Heart left ventricle (tissue), 13 donors: ENCODE measurements around the gene SH3TC2.

Source experiments
- CTCF ChIP-seq, 12 donors: fragments of 200-600 bp; sonication (generic) in 4 of 12; IDR thresholded peaks; one replicate each; pipeline versions ENCODE4 v1.5.0 to v1.8.0; 2018 to 2022; ENCODE audit warnings: antibody characterized with exemption in 12 of 12, mild to moderate bottlenecking in 5 of 12
- POLR2A ChIP-seq, 2 donors: fragments of 450-650 bp; IDR thresholded peaks; one replicate each; pipeline ENCODE4 v1.6.1; 2017; ENCODE audit warnings: antibody characterized with exemption in 2 of 2, mild to moderate bottlenecking in 2 of 2, moderate library complexity in 2 of 2
- donor health status: ischemic (EF 13 %, LVEDD 7.1; RV severe dilation, severe dysfunction).
- donor health status: DM: no; HTN: yes; CAD: no.
- donor health status: DM: no; HTN: no; CAD: no.
- donor health status: ischemic (EF 25% LVEDD 6.9; RV normal size, moderate dysfunction).
- donor health status: ischemic (EF 25% LVEDD 5.7; RV mildly dilated, moderate dysfunction).
- donor health status: ischemic (EF 35%, LVEDD 5.7; RV mildly dilated, moderate dysfunction).
- donor health status: nonischemic (EF 11% LVEDD 7.7; RV severe dilation, severe dysfunction).
- donor health status: DM: yes; HTN: yes; CAD: no.
- donor health status: PGD.
- donor health status: ischemic (EF 29% LVEDD 5.4; RV normal size, mild dysfunction).
- donor health status: nonischemic (EF 23%, LVEDD 6.1; RV moderate dilation, normal function).

GRCh38 chr5:148974642-148975327 lies 88.1 kb downstream of the SH3TC2 start:
- no peak for TF ChIP-seq POLR2A (IDR thresholded peaks at IDR 0.05)
- TF ChIP-seq CTCF (IDR thresholded peaks at IDR 0.05), result no peak
